ENCODE data around the gene RAB9A. TPM values are rescaled to one million over a fixed set of nuclear protein-coding genes. Genes with fewer than 3 reads are reported as not detected.

The RAB9A gene
- total RNA-seq, 1 experiment from 2014 or later: 29.5 TPM

DNA sequence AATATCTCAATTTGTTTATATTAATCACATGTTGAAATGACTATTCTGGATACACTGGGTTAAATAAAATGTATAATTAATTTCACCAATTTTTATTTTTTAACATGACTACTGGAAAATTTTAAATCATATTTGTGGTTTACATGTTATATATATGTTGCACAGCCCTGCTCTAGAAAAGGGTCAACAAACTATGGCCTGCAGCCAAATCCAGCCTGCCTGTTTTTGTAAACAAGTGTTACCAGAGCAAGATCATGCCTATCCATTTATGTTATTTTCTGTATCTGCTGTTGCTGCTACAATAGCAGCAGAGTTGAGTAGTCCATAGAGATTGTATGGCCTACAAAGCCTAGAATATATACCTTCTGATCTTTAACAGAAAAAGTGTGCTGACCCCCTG lies 34.8 kb upstream of the RAB9A start:
- Histone ChIP-seq H3K4me2 (ENCODE audit: low read length) (peak overlapping the region; percentile 91), H4K20me1 (ENCODE audit: low read length) (no peaks in the 10 kb centered on the region), H3K4me1 (ENCODE audit: insufficient read depth, low read length) (peaks cover 32% of the 10 kb centered on the region), H3K27me3 (ENCODE audit: low read length) (no peaks in the 10 kb centered on the region), H3K9ac (ENCODE audit: low read length) (peak overlapping the region; percentile 92), H3F3A (ENCODE audit: low read length, unreplicated experiment) (peaks cover 5% of the 10 kb centered on the region), H3K9me3 (ENCODE audit: low read length) (no peaks in the 10 kb centered on the region), H3K9me2 (replicated peaks; ENCODE audit: low read length) (no peaks in the 10 kb centered on the region), H3K36me3 (ENCODE audit: low read depth, low read length) (no peaks in the 10 kb centered on the region), H3K4me3 (ENCODE audit: low read length) (peak overlapping the region; percentile 82), H2AFZ (ENCODE audit: low read length) (no peak overlapping the region), H3K79me2 (ENCODE audit: low read length) (no peaks in the 10 kb centered on the region), H3K27ac (ENCODE audit: low read length) (peak overlapping the region; percentile 98; the same call in 1 of the 2 replicates)
- intact Hi-C loops (cut with micrococcal nuclease): loop anchor here (10.0 kb wide), 1 partner anchor 679 kb away; the partner anchor contains the start of gene TMSB4X
- ChIA-PET POLR2A (ENCODE audit: unreplicated experiment) (no interaction called here), CTCF (no interaction called here)
- no peak for ATAC-seq
- TF ChIP-seq EZH2phosphoT487 (IDR thresholded peaks at IDR 0.05; ENCODE audit: borderline replicate concordance, low read length): no peak
- TF ChIP-seq, protein P1, sequence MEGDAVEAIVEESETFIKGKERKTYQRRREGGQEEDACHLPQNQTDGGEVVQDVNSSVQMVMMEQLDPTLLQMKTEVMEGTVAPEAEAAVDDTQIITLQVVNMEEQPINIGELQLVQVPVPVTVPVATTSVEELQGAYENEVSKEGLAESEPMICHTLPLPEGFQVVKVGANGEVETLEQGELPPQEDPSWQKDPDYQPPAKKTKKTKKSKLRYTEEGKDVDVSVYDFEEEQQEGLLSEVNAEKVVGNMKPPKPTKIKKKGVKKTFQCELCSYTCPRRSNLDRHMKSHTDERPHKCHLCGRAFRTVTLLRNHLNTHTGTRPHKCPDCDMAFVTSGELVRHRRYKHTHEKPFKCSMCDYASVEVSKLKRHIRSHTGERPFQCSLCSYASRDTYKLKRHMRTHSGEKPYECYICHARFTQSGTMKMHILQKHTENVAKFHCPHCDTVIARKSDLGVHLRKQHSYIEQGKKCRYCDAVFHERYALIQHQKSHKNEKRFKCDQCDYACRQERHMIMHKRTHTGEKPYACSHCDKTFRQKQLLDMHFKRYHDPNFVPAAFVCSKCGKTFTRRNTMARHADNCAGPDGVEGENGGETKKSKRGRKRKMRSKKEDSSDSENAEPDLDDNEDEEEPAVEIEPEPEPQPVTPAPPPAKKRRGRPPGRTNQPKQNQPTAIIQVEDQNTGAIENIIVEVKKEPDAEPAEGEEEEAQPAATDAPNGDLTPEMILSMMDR (conservative IDR thresholded peaks at IDR 0.05; ENCODE audit: low read depth, low read length): no peak
- no peak for TF ChIP-seq EZH2 (IDR thresholded peaks at IDR 0.05; ENCODE audit: low read length, unreplicated experiment)
- BruUV-seq (replicated peaks): no TSS peak
- no peak for DNase-seq

DNA sequence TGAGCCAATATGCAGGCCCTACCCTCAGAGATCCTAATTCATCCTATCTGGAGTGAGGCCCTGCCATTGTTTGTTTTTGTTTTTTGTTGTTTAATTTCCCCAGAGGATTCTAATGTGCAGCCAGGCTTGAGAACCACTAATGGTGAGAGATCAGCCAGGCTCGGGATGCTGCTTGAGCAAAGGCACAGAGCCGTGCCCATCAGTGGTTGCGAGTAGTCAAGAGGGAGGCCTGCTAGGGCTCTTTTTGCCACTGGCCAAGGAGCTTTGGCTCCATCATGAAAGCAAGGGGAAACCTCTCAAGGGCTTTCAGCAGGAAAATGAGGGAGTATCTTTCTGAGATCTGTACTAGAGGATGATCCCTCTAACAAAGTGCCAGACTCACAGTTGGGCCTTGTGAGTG lies 33.3 kb upstream of the RAB9A start:
- no peak for TF ChIP-seq EZH2 (IDR thresholded peaks at IDR 0.05; ENCODE audit: low read length, unreplicated experiment)
- TF ChIP-seq EZH2phosphoT487 (IDR thresholded peaks at IDR 0.05; ENCODE audit: borderline replicate concordance, low read length): no peak
- TF ChIP-seq, protein P1 (conservative IDR thresholded peaks at IDR 0.05; ENCODE audit: low read depth, low read length): no peak
- no peak overlapping the region for H3K4me2 ChIP-seq (ENCODE audit: low read length)
- intact Hi-C loops (cut with micrococcal nuclease): loop anchor here (10.0 kb wide), 1 partner anchor 681 kb away; the partner anchor contains the start of gene TMSB4X
- H3K27ac ChIP-seq (ENCODE audit: low read length): no peak overlapping the region
- H4K20me1 ChIP-seq (ENCODE audit: low read length): no peaks in the 10 kb centered on the region
- H3F3A ChIP-seq (ENCODE audit: low read length, unreplicated experiment): peaks cover 5% of the 10 kb centered on the region
- CTCF ChIA-PET: no interaction called here
- H3K9me2 ChIP-seq (replicated peaks; ENCODE audit: low read length): no peaks in the 10 kb centered on the region
- BruUV-seq (replicated peaks): no TSS peak
- POLR2A ChIA-PET (ENCODE audit: unreplicated experiment): no interaction called here
- H3K27me3 ChIP-seq (ENCODE audit: low read length): no peaks in the 10 kb centered on the region
- no peaks in the 10 kb centered on the region for H3K79me2 ChIP-seq (ENCODE audit: low read length)
- no peaks in the 10 kb centered on the region for H3K36me3 ChIP-seq (ENCODE audit: low read depth, low read length)
- no peak overlapping the region for H3K9ac ChIP-seq (ENCODE audit: low read length)
- H2AFZ ChIP-seq (ENCODE audit: low read length): no peak overlapping the region
- DNase-seq (no peak), ATAC-seq (no peak)
- no peaks in the 10 kb centered on the region for H3K9me3 ChIP-seq (ENCODE audit: low read length)
- no peak overlapping the region for H3K4me3 ChIP-seq (ENCODE audit: low read length)
- peaks cover 33% of the 10 kb centered on the region for H3K4me1 ChIP-seq (ENCODE audit: insufficient read depth, low read length)

DNA sequence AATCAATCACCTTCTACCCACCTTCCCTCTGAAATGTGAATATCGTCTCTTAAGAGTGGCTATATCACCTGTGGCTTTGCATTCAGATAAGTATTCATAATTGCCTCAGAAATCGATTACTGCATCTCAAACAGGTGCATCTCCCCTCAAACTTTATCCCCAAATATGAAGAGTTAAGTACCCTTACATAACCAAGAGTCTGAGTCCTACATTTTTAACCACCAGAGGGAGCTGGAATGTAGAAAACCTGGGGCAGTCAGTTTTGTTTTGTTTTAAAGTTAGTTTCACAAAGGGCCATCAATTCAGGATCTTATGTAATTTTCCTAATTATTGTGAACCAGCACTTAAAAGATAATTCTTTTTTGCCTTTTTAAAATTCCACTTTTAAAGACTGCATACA lies 30.3 kb upstream of the RAB9A start:
- CTCF ChIA-PET: no interaction called here
- peaks cover under 1% of the 10 kb centered on the region for H3F3A ChIP-seq (ENCODE audit: low read length, unreplicated experiment)
- no peaks in the 10 kb centered on the region for H3K27me3 ChIP-seq (ENCODE audit: low read length)
- POLR2A ChIA-PET (ENCODE audit: unreplicated experiment): no interaction called here
- ATAC-seq: peak; percentile 59; the same call in 1 of the 2 replicates
- H3K4me2 ChIP-seq (ENCODE audit: low read length): peak overlapping the region; percentile 42; the same call in 1 of the 2 replicates
- no TSS peak for BruUV-seq (replicated peaks)
- H3K9me2 ChIP-seq (replicated peaks; ENCODE audit: low read length): no peaks in the 10 kb centered on the region
- peak overlapping the region; percentile 43; the same call in 1 of the 2 replicates for H3K4me3 ChIP-seq (ENCODE audit: low read length)
- H3K9me3 ChIP-seq (ENCODE audit: low read length): no peaks in the 10 kb centered on the region
- no peaks in the 10 kb centered on the region for H4K20me1 ChIP-seq (ENCODE audit: low read length)
- peak; percentile 75 for DNase-seq
- H3K9ac ChIP-seq (ENCODE audit: low read length): no peak overlapping the region
- H3K79me2 ChIP-seq (ENCODE audit: low read length): no peaks in the 10 kb centered on the region
- H2AFZ ChIP-seq (ENCODE audit: low read length): peak overlapping the region; percentile 74
- TF ChIP-seq, protein P1 (conservative IDR thresholded peaks at IDR 0.05; ENCODE audit: low read depth, low read length): peak; percentile 84
- TF ChIP-seq EZH2phosphoT487 (IDR thresholded peaks at IDR 0.05; ENCODE audit: borderline replicate concordance, low read length): no peak
- 0 out of 2 replicates have a peak overlapping the region, but pooled peaks have one; percentile 2 for H3K27ac ChIP-seq (ENCODE audit: low read length)
- H3K4me1 ChIP-seq (ENCODE audit: insufficient read depth, low read length): peaks cover 17% of the 10 kb centered on the region
- H3K36me3 ChIP-seq (ENCODE audit: low read depth, low read length): no peaks in the 10 kb centered on the region
- intact Hi-C loops (cut with micrococcal nuclease): loop anchor here (1.0 to 10.0 kb wide), 4 partner anchors 32 to 684 kb away; partner anchors contain the start of gene TMSB4X

Measured in PC-3 (cell line).